ENCODE measurements around the gene KCNQ4.

The KCNQ4 gene

DNA sequence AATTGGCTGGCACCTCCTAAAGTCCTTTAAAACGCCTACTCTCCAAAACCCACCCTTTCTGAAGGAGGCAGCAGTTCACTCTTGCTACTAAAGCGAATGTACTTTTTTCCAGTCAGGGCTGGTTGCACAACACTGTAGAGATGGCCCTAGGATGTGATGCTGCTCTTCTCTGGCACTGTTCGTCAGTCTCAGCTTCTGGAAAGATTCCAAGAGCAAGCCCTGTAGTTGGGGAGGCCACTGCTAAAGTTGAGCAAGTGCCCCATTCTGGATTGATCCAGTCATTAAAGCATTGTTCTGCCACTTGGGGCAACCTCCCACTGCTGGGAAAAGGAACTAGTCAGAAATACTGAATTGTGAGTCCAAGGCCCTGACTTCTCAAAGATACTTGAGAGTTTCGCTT lies 28.5 kb upstream of the KCNQ4 start:
- DNase-seq (ENCODE audit: low read depth) = no peak

DNA sequence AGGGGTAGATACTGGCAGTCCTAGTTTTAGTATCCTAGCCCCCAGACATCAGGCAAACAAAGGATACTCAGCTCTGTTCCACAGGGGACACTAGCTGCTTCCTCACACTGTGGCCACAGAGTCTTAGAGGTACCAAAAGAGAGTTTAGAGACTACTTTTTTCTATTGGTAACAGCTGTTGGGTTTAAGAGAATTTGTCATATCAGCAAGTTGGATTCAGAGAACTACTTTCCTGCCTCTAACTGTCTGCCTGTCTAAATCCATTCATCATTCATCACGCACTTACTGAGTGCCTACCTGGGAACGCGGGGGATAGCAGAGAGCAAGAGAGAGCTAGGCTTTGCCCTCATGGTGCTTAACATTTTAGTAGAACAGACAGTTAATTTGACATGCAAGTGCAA lies 27.1 kb upstream of the KCNQ4 start:
- no peak for DNase-seq (ENCODE audit: low read depth)

- no peak for DNase-seq (ENCODE audit: low read depth)
Measured at GRCh38 chr1:40757084-40757483, 26.5 kb upstream of the KCNQ4 start.

- DNase-seq (ENCODE audit: low read depth) = no peak
Measured at GRCh38 chr1:40758004-40758403, 25.6 kb upstream of the KCNQ4 start.

DNA sequence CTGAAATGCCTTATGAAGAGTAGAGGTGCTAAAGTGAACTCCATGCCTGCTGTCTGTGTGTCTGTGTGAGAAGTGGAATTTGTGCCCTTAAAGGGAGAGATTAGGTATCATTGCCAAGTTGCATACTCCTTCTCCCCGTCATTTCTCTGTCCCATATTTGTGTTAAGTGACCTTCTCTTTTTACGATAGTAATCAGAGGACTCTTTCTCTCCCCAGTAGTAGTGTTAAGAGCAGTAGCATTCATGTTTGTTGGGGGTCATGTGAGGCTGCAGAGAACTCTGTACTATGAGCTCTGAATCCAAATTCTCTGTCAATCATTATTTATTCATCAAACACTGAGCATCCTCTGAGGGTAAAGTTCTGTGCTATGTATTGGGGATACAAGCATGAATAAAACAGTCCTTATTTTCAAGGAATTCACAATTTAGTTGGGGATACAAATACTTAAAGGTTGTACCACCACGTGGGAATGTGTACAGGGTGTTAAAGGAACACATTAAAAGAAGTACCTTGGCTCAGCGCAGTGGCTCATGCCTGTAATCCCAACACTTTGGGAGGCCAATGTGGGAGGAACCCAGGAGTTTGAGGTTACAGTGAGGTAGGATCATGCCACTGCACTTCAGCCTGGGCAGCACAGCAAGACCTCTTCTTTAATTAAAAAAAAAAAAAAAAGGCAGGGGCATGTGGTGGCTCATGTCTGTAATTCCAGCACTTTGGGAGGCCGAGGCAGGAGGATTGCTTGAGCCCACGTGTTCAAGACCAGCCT lies 24.8 kb upstream of the KCNQ4 start:
- DNase-seq (ENCODE audit: low read depth) = no peak

- no peak for DNase-seq (ENCODE audit: low read depth)
Measured at GRCh38 chr1:40760984-40761383, 22.6 kb upstream of the KCNQ4 start.

- no peak for DNase-seq (ENCODE audit: low read depth)
Measured at GRCh38 chr1:40762144-40762923, 21.3 kb upstream of the KCNQ4 start.

GRCh38 chr1:40763742-40764532 lies 19.6 kb upstream of the KCNQ4 start:
- no peak for DNase-seq (ENCODE audit: low read depth)

DNA sequence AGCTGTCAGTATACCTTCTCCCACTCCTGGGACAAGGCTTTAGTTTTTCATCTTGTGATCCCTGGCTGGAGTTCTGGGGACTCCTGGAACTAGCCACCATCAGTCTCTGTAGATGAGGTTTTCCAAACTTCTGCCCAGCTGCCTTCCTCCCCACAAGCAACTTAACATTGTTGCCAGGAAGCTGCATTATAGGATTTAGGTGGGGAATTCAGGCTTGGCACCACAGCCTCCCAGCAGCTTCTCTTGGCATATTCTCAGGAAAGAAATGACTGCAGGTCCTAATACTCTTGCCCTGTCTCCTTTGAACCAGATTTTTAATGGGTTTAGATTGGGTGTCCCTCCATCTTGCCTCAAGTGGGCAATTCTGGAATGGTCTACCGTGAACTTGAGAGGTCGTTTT lies 18.6 kb upstream of the KCNQ4 start:
- DNase-seq (ENCODE audit: low read depth) = no peak

DNA sequence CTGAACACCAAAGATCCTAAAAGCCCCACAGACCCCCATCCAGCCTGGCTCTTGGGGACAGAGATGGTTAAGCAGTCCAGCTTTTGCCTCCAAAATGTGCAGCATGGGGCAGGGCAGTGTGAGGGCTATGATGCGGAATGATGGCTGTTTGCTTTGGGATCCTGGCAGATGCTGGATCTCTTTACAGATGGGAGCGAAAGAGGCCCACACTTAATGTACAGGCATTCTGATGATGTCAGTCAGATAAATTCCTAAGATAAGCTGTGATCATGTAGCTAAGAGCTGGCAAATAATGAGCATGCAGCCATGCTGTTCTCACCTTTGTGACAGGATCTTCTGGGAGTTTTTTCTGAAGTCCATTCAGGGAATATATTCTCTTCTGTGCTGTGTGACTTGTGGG lies 17.6 kb upstream of the KCNQ4 start:
- no peak for DNase-seq (ENCODE audit: low read depth)

GRCh38 chr1:40766560-40766959 lies 17.0 kb upstream of the KCNQ4 start:
- DNase-seq (ENCODE audit: low read depth) = no peak

DNA sequence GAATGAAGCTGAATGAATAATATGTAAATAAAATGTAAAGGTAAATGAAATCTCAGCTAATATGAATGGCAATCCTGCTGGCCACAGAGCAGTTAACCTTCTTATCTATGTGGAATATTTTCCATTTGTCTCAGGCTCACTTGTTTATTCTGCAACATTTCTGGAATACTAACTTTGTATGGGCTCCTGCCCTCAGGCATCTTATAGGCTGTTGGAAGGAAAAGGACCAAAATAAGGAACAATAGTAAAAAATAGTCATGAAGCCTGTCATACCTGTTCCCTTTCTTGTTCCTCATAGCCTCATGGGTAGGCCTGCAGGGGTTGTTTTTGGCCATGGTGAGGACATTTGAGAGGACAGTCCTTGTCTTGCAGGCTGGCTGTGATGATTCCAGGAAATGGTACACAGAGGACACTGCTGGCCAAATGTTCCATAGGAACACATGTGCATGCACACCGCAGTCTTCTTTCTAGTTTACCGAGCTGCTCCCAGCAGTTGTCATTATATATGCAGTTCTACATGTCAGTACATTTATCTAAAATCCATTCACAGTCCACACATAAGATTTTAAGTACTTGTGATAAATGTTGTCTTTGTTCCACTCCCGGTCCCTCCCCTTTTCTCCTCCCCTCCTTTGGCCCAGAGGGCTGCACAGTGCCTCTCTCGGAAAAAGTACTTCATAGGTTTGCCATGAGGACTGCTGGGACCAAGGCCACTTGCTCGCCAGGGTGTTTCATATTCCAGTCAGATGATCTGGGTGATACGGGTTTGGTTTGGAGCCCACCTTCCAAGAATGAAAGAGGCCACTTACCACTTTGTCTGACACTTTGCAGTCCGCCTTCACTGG lies 15.2 kb upstream of the KCNQ4 start:
- DNase-seq (ENCODE audit: low read depth) = no peak

DNA sequence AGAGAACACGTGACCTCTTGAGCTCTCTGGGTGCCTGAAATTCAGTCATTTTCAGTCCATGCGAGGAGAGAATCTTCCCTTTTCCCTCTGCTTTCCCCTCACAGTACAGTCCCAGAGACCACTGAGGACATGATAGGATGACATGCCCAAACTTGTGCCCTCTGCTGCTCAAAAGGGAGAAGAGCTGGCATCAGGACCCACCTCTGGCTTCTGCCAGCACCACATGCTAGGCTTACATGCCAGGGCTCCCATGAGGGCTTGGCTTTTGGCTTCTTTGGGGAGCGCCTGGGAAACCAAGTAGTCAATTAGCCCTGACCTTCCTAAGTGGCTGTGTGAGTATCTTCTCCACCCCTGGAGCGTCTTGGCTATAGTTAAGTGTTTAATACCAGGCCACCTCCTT lies 13.8 kb upstream of the KCNQ4 start:
- DNase-seq (ENCODE audit: low read depth) = no peak

- DNase-seq (ENCODE audit: low read depth) = no peak
Measured at GRCh38 chr1:40770296-40771070, 13.1 kb upstream of the KCNQ4 start.

GRCh38 chr1:40772146-40772955 lies 11.2 kb upstream of the KCNQ4 start:
- DNase-seq (ENCODE audit: low read depth) = no peak

DNA sequence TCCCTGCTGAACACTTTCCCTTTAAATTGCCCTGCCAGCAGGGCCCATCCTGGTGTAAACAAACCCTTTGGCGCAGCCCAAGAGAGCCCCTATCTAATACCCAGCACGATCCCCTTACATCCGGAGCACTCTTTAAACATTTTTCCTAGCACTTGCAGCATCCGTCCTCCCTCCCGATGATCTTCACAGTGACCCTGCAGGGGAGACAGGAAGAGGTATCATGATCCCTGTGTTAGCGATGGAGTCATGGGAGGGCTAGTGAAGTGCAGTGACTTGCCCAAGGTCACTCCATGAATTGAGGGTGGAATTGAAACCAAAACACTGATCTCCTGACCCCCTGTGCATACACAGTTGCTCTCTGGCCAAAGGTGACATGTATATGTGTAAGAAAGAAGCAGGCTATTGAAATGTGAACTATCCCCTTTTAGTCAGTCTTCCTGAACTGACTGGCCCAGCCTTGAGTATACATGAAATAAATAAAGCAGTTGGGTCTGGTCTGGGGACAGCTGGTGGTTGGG lies 9.8 kb upstream of the KCNQ4 start:
- DNase-seq (ENCODE audit: low read depth) = no peak

- DNase-seq (ENCODE audit: low read depth) = peak; percentile 26
Measured at GRCh38 chr1:40774266-40774998, 9.2 kb upstream of the KCNQ4 start.

DNA sequence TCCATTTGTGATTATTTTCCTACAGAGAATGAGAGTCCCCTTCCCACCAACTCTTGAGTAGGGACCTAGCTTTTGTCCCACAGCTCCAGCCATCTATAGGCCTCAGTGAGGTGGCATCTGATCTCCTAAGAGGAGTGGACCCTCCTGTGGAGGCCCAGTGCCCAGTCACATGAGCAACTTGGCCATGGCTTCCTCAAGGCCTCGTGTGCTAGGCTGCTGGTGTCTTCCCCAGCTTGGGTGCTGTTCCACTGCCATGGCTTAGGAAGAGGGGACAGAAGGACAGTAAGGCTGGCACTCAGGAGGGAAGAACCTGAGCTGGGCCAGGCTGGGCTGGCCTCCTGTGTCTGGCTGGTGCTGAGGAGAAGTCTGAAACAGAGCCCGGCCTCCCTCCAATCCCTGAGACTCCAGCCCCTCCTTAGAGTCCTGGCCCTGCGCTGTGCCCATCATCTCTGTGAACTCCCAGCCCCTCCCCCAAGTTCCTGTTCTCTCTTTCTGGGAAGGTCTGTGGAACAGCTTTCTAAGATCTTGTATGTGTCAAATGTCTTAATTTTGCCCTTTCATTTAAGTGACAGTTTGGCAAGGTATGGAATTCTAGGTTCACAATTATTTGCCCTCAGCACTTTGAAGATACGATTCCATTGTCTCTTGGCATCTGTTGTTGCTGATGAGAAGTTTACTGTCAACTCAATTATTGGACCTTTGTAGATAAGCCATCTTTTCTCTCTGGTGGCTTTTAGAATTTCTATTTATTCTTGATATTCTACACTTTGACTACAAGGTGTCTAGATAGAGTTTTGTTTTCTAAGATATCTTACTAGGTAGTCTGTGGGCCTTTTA lies 7.1 kb upstream of the KCNQ4 start:
- no peak for DNase-seq (ENCODE audit: low read depth)
